Measurements from ENCODE around the gene TSN. TPM values are rescaled to one million over a fixed set of nuclear protein-coding genes. Genes with fewer than 3 reads are reported as not detected.
"Not testable (repeated sequence)": the region's sequence is repeated elsewhere in the genome, so short reads cannot be mapped to it uniquely, and the experiment has no call there.

TSN gene
- total RNA-seq, 1 experiment from 2014 or later: 112 TPM

- BruUV-seq (replicated peaks): no TSS peak
- Histone ChIP-seq H3K9me3 (ENCODE audit: low read depth, low read length, poor library complexity, severe bottlenecking) (no peaks in the 10 kb centered on the region), H3K27ac (ENCODE audit: low read depth, low read length, poor library complexity, severe bottlenecking) (no peak overlapping the region), H3K4me1 (ENCODE audit: insufficient read depth, low read length, poor library complexity, severe bottlenecking) (no peaks in the 10 kb centered on the region), H3K36me3 (ENCODE audit: insufficient read depth, low read length, poor library complexity, severe bottlenecking) (peaks cover 53% of the 10 kb centered on the region), H3K4me3 (ENCODE audit: low read depth, low read length, poor library complexity, severe bottlenecking) (no peak overlapping the region), H3K27me3 (replicated peaks; ENCODE audit: insufficient read depth, low read depth, low read length, poor library complexity) (no peaks in the 10 kb centered on the region)
- POLR2A ChIA-PET (ENCODE audit: low non-redundant PET): no interaction called here
- intact Hi-C loops (cut with micrococcal nuclease; ENCODE audit: unreplicated experiment): no loop called here
- CTCF ChIA-PET: no interaction called here
- DNase-seq (ENCODE audit: low spot score): no peak
- TF ChIP-seq CTCF (conservative IDR thresholded peaks at IDR 0.05; ENCODE audit: low read depth, low read length) (no peak), EZH2 (IDR thresholded peaks at IDR 0.05; ENCODE audit: borderline replicate concordance, low read depth, low read length, poor library complexity, severe bottlenecking) (no peak)
These were observed 27.5 kb upstream of the TSN start for GRCh38 chr2:121727950-121728349.

GRCh38 chr2:121731366-121731765 lies 24.1 kb upstream of the TSN start:
- Histone ChIP-seq H3K36me3 (ENCODE audit: insufficient read depth, low read length, poor library complexity, severe bottlenecking) (peaks cover 71% of the 10 kb centered on the region), H3K27ac (ENCODE audit: low read depth, low read length, poor library complexity, severe bottlenecking) (no peak overlapping the region), H3K4me1 (ENCODE audit: insufficient read depth, low read length, poor library complexity, severe bottlenecking) (peaks cover 3% of the 10 kb centered on the region), H3K27me3 (replicated peaks; ENCODE audit: insufficient read depth, low read depth, low read length, poor library complexity) (no peaks in the 10 kb centered on the region), H3K9me3 (ENCODE audit: low read depth, low read length, poor library complexity, severe bottlenecking) (no peaks in the 10 kb centered on the region), H3K4me3 (ENCODE audit: low read depth, low read length, poor library complexity, severe bottlenecking) (no peak overlapping the region)
- BruUV-seq (replicated peaks): no TSS peak
- no peak for DNase-seq (ENCODE audit: low spot score)
- ChIA-PET CTCF (no interaction called here), POLR2A (ENCODE audit: low non-redundant PET) (no interaction called here)
- intact Hi-C loops (cut with micrococcal nuclease; ENCODE audit: unreplicated experiment): no loop called here
- no peak for TF ChIP-seq CTCF (conservative IDR thresholded peaks at IDR 0.05; ENCODE audit: low read depth, low read length)
- TF ChIP-seq EZH2 (IDR thresholded peaks at IDR 0.05; ENCODE audit: borderline replicate concordance, low read depth, low read length, poor library complexity, severe bottlenecking): no peak

- H3K27ac ChIP-seq (ENCODE audit: low read depth, low read length, poor library complexity, severe bottlenecking); intact Hi-C loops (cut with micrococcal nuclease; ENCODE audit: unreplicated experiment); H3K9me3 ChIP-seq (ENCODE audit: low read depth, low read length, poor library complexity, severe bottlenecking); CTCF ChIA-PET; H3K4me1 ChIP-seq (ENCODE audit: insufficient read depth, low read length, poor library complexity, severe bottlenecking); H3K4me3 ChIP-seq (ENCODE audit: low read depth, low read length, poor library complexity, severe bottlenecking); H3K27me3 ChIP-seq (replicated peaks; ENCODE audit: insufficient read depth, low read depth, low read length, poor library complexity); BruUV-seq (replicated peaks); DNase-seq (ENCODE audit: low spot score): not testable (repeated sequence)
- peaks cover 42% of the 10 kb centered on the region for H3K36me3 ChIP-seq (ENCODE audit: insufficient read depth, low read length, poor library complexity, severe bottlenecking)
- POLR2A ChIA-PET (ENCODE audit: low non-redundant PET): interaction anchor here (0.6 kb wide), 1 partner anchor 85 kb away, joined by 3 read pairs; no protein-coding TSS in a partner anchor
These were observed 20.9 kb upstream of the TSN start for GRCh38 chr2:121734544-121734943.

- POLR2A ChIA-PET (ENCODE audit: low non-redundant PET): interaction anchor here (0.6 kb wide), 1 partner anchor 86 kb away, joined by 3 read pairs; no protein-coding TSS in a partner anchor
- peaks cover 3% of the 10 kb centered on the region for H3K4me1 ChIP-seq (ENCODE audit: insufficient read depth, low read length, poor library complexity, severe bottlenecking)
- H3K27ac ChIP-seq (ENCODE audit: low read depth, low read length, poor library complexity, severe bottlenecking): no peak overlapping the region
- no peak for DNase-seq (ENCODE audit: low spot score)
- H3K27me3 ChIP-seq (replicated peaks; ENCODE audit: insufficient read depth, low read depth, low read length, poor library complexity): no peaks in the 10 kb centered on the region
- CTCF ChIA-PET: interaction anchor here (1.0 kb wide), 1 partner anchor 17 kb away, joined by 5 read pairs; no protein-coding TSS in a partner anchor
- no TSS peak for BruUV-seq (replicated peaks)
- no peaks in the 10 kb centered on the region for H3K9me3 ChIP-seq (ENCODE audit: low read depth, low read length, poor library complexity, severe bottlenecking)
- TF ChIP-seq CTCF (conservative IDR thresholded peaks at IDR 0.05; ENCODE audit: low read depth, low read length) (no peak), EZH2 (IDR thresholded peaks at IDR 0.05; ENCODE audit: borderline replicate concordance, low read depth, low read length, poor library complexity, severe bottlenecking) (no peak)
- H3K36me3 ChIP-seq (ENCODE audit: insufficient read depth, low read length, poor library complexity, severe bottlenecking): peaks cover 36% of the 10 kb centered on the region
- intact Hi-C loops (cut with micrococcal nuclease; ENCODE audit: unreplicated experiment): loop anchor here (5.0 kb wide), 1 partner anchor 203 kb away; the partner anchor contains the start of gene RNU4ATAC
- H3K4me3 ChIP-seq (ENCODE audit: low read depth, low read length, poor library complexity, severe bottlenecking): peak overlapping the region; percentile 72
These were observed 19.9 kb upstream of the TSN start for GRCh38 chr2:121735518-121736074.

All from A673 (cell line).